GM18498 (cell line): Measurements from ENCODE around the gene TANGO2.
A peak's percentile ranks its signal among the peaks of the same experiment; 100 is the strongest.

ENCODE experiments used
- ATAC-seq: cut with Tn5 transposase; IDR thresholded peaks from one replicate; pipeline ENCODE4 v1.9.1; 2021; ENCODE audit warnings: mild to moderate bottlenecking, moderate library complexity; ENCODE audit not compliant: unreplicated experiment

TANGO2 gene

GRCh38 chr22:20020533-20021195 is at the start of gene TANGO2:
Gene TANGO2 (plus strand): TSS chr22:20021110. CDS start chr22:20036799, 15,689 bp downstream.
- ATAC-seq: peak; percentile 79

GRCh38 chr22:19971276-19972124 is 49.4 kb upstream of the TANGO2 start:
- no peak for ATAC-seq

- ATAC-seq: no peak
Observed at GRCh38 chr22:19972251-19972650, 48.7 kb upstream of the TANGO2 start.

- ATAC-seq: no peak
Observed at GRCh38 chr22:19972652-19973550, 48.0 kb upstream of the TANGO2 start.

- ATAC-seq: no peak
Observed at GRCh38 chr22:19973551-19974267, 47.2 kb upstream of the TANGO2 start.

GRCh38 chr22:19974268-19974861 is 46.5 kb upstream of the TANGO2 start:
- no peak for ATAC-seq

GRCh38 chr22:19974935-19975706 is 45.8 kb upstream of the TANGO2 start:
- no peak for ATAC-seq

- no peak for ATAC-seq
Observed at GRCh38 chr22:19975707-19976035, 45.2 kb upstream of the TANGO2 start.

- no peak for ATAC-seq
Observed at GRCh38 chr22:19976671-19977070, 44.2 kb upstream of the TANGO2 start.

- ATAC-seq: no peak
Observed at GRCh38 chr22:19977296-19978243, 43.3 kb upstream of the TANGO2 start.

GRCh38 chr22:19978748-19979147 is 42.2 kb upstream of the TANGO2 start:
- ATAC-seq: no peak

GRCh38 chr22:19979712-19980493 is 41.0 kb upstream of the TANGO2 start:
- no peak for ATAC-seq

GRCh38 chr22:19980766-19981165 is 40.1 kb upstream of the TANGO2 start:
- ATAC-seq: no peak

- ATAC-seq: no peak
Observed at GRCh38 chr22:19981171-19981960, 39.5 kb upstream of the TANGO2 start.

- ATAC-seq: no peak
Observed at GRCh38 chr22:19981961-19982920, 38.7 kb upstream of the TANGO2 start.
